HEK293 (cell line): ENCODE measurements around the gene SDC1.

Experiments
- BCL11A ChIP-seq: fragments of 450-650 bp; formaldehyde crosslinking; IDR thresholded peaks from 2 replicates; pipeline ENCODE4 v1.5.1; 2016; ENCODE audit warnings: low read depth, missing biosample characterization, missing genetic modification characterization
- CTCF ChIP-seq: fragments of 450-650 bp; formaldehyde crosslinking; IDR thresholded peaks from 2 replicates; pipeline ENCODE4 v1.5.1; 2016; ENCODE audit warnings: missing biosample characterization, missing genetic modification characterization
- HOXC10 ChIP-seq: sonication (generic); formaldehyde crosslinking; IDR thresholded peaks from 2 replicates; pipeline ENCODE4 v1.8.1; 2023; ENCODE audit warnings: mild to moderate bottlenecking, missing genetic modification reagents
- IKZF3 ChIP-seq: fragments of 450-650 bp; IDR thresholded peaks from 2 replicates; pipeline ENCODE4 v1.5.0; 2018; ENCODE audit warnings: missing biosample characterization, mild to moderate bottlenecking, missing genetic modification characterization, moderate library complexity
- PRDM10 ChIP-seq: fragments of 450-650 bp; formaldehyde crosslinking; IDR thresholded peaks from 2 replicates; pipeline ENCODE4 v1.5.1; 2016; ENCODE audit warnings: missing biosample characterization, missing genetic modification characterization
- YY1 ChIP-seq: fragments of 450-650 bp; formaldehyde crosslinking; IDR thresholded peaks from 2 replicates; pipeline ENCODE4 v1.5.1; 2018; ENCODE audit warnings: missing biosample characterization, missing genetic modification characterization
- ZEB2 ChIP-seq: fragments of 450-650 bp; formaldehyde crosslinking; IDR thresholded peaks from 2 replicates; pipeline ENCODE4 v1.5.1; 2016; ENCODE audit warnings: missing biosample characterization, missing genetic modification characterization
- ZNF114 ChIP-seq: fragments of 450-650 bp; formaldehyde crosslinking; IDR thresholded peaks from 2 replicates; pipeline ENCODE4 v1.5.0; 2017; ENCODE audit warnings: missing biosample characterization, missing genetic modification characterization
- ZNF19 ChIP-seq: fragments of 450-650 bp; formaldehyde crosslinking; IDR thresholded peaks from 2 replicates; pipeline ENCODE4; 2016; ENCODE audit warnings: missing biosample characterization, missing genetic modification characterization, low read depth
- ZNF692 ChIP-seq: fragments of 450-650 bp; formaldehyde crosslinking; IDR thresholded peaks from 2 replicates; pipeline ENCODE4 v1.5.1; 2016; ENCODE audit warnings: missing biosample characterization, missing genetic modification characterization
- ZNF837 ChIP-seq: fragments of 450-650 bp; formaldehyde crosslinking; IDR thresholded peaks from 2 replicates; pipeline ENCODE4 v1.5.1; 2016; ENCODE audit warnings: missing biosample characterization, missing genetic modification characterization
- TF ChIP-seq, protein P1 (sequence below): fragments of 450-650 bp; formaldehyde crosslinking; IDR thresholded peaks from 2 replicates; pipeline ENCODE4 v1.5.1; 2016; ENCODE audit warnings: missing biosample characterization, missing genetic modification characterization

DNA sequence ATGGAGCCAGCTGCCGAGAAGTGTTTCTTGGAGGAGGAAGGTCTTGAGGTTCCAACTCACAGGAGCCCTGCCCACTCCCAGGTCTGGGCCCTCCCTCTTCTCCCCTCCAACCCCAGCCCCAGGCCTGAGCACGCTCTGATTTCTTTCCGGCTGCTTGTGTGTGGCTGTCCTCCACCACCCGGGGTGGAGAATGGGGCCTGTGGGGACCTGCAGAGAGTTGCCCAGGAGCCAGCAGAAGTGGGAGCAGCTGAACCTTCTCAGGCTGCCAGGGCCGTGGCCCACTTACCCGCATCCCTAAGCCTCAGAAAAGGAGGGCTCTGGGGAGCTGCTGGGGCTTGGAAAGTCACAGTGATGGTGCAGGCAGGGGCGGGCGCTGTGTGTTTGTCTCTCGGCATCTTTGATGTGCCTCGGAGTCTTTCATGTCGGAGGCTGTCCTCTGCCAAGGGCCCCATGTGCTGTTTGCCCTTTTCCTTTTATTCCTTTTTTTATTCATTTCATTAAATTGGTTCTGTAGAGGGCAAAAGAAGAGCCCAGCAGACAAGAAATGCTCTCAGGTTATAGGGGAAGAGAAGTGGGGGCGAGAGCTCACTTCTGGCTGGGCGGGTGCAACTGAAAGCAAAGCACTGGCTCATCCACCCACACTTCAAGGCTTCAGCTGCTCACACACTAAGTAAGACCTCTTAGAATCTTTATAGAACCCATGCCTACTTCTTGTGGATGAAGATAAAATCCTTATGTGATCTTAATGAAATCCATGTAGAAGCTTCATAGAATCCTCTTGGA lies 52.5 kb downstream of the SDC1 start:
- no peak for TF ChIP-seq IKZF3 (tag by site-specific recombination)
- no peak for TF ChIP-seq ZNF692 (tag by site-specific recombination)
- TF ChIP-seq ZNF19 (tag by site-specific recombination): no peak
- TF ChIP-seq ZEB2: no peak
- TF ChIP-seq CTCF: no peak
- TF ChIP-seq YY1: no peak
- no peak for TF ChIP-seq PRDM10 (tag by site-specific recombination)
- no peak for TF ChIP-seq HOXC10 (CRISPR knock-in tag)
- TF ChIP-seq ZNF114 (tag by site-specific recombination): no peak
- TF ChIP-seq ZNF837 (tag by site-specific recombination): no peak
- TF ChIP-seq, protein P1, sequence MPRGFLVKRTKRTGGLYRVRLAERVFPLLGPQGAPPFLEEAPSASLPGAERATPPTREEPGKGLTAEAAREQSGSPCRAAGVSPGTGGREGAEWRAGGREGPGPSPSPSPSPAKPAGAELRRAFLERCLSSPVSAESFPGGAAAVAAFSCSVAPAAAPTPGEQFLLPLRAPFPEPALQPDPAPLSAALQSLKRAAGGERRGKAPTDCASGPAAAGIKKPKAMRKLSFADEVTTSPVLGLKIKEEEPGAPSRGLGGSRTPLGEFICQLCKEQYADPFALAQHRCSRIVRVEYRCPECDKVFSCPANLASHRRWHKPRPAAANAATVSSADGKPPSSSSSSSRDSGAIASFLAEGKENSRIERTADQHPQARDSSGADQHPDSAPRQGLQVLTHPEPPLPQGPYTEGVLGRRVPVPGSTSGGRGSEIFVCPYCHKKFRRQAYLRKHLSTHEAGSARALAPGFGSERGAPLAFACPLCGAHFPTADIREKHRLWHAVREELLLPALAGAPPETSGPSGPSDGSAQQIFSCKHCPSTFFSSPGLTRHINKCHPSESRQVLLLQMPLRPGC (tag by site-specific recombination): no peak
- no peak for TF ChIP-seq BCL11A (tag by site-specific recombination)
